Umbilical cord (tissue), 2 donors: ENCODE measurements around the gene AANAT. TPM values are rescaled to one million over a fixed set of nuclear protein-coding genes. Genes with fewer than 3 reads are reported as not detected.

ENCODE experiments used
- DNase-seq: peaks from one replicate; pipeline ENCODE4 v3.0.0-alpha.2; 2015; ENCODE audit warnings: low spot score
- total RNA-seq: library from RNA; depleted of rRNA; stranded (reverse); fragments of >200 nt; gene quantifications from one replicate; pipeline ENCODE4 v1.2.3, GENCODE V29; 2014; ENCODE audit warnings: low replicate concordance; ENCODE audit not compliant: insufficient read depth

AANAT gene
- total RNA-seq, result not detected

GRCh38 chr17:76467366-76467765 lies at the start of gene AANAT:
Gene AANAT (plus strand): TSS chr17:76467603. CDS start chr17:76468747, 1,144 bp downstream.
- peak; percentile 75 for DNase-seq

GRCh38 chr17:76419576-76420260 lies 47.7 kb upstream of the AANAT start:
- no peak for DNase-seq

GRCh38 chr17:76420356-76421043 lies 46.9 kb upstream of the AANAT start:
- no peak for DNase-seq

- peak; percentile 33 for DNase-seq
These were observed 46.4 kb upstream of the AANAT start for GRCh38 chr17:76421044-76421407.

GRCh38 chr17:76422406-76422805 lies 45.0 kb upstream of the AANAT start:
- no peak for DNase-seq

- DNase-seq, result no peak
These were observed 44.5 kb upstream of the AANAT start for GRCh38 chr17:76422860-76423259.

GRCh38 chr17:76426853-76427252 lies 40.5 kb upstream of the AANAT start:
- DNase-seq, result no peak

- DNase-seq, result no peak
These were observed 39.7 kb upstream of the AANAT start for GRCh38 chr17:76427501-76428231.

- no peak for DNase-seq
These were observed 38.9 kb upstream of the AANAT start for GRCh38 chr17:76428511-76428910.

- DNase-seq, result no peak
These were observed 35.9 kb upstream of the AANAT start for GRCh38 chr17:76431509-76431908.

GRCh38 chr17:76432004-76432403 lies 35.4 kb upstream of the AANAT start:
- DNase-seq, result no peak

GRCh38 chr17:76432712-76433336 lies 34.6 kb upstream of the AANAT start:
- DNase-seq, result no peak

GRCh38 chr17:76433693-76434092 lies 33.7 kb upstream of the AANAT start:
- no peak for DNase-seq

GRCh38 chr17:76434870-76435269 lies 32.5 kb upstream of the AANAT start:
- DNase-seq, result no peak

GRCh38 chr17:76435751-76436150 lies 31.7 kb upstream of the AANAT start:
- no peak for DNase-seq

- DNase-seq, result no peak
These were observed 29.7 kb upstream of the AANAT start for GRCh38 chr17:76437467-76438402.

- DNase-seq, result no peak
These were observed 28.5 kb upstream of the AANAT start for GRCh38 chr17:76438906-76439305.

- DNase-seq, result no peak
These were observed 28.0 kb upstream of the AANAT start for GRCh38 chr17:76439314-76439928.

- DNase-seq, result no peak
These were observed 26.5 kb upstream of the AANAT start for GRCh38 chr17:76440751-76441362.

- DNase-seq, result no peak
These were observed 25.6 kb upstream of the AANAT start for GRCh38 chr17:76441686-76442340.
